HG02852 (cell line): ENCODE results near the gene CTXN3.
A peak's percentile ranks its signal among the peaks of the same experiment; 100 is the strongest.
"Not testable (repeated sequence)": the region's sequence is repeated elsewhere in the genome, so short reads cannot be mapped to it uniquely, and the experiment has no call there.

ENCODE experiments used
- ATAC-seq: cut with Tn5 transposase; IDR thresholded peaks from one replicate; pipeline ENCODE4 v1.9.1; 2021; ENCODE audit warnings: mild to moderate bottlenecking, moderate library complexity; ENCODE audit not compliant: unreplicated experiment

The CTXN3 gene

GRCh38 chr5:127650022-127650421 lies 1.1 kb downstream of the CTXN3 start:
- no peak for ATAC-seq

GRCh38 chr5:127650649-127651048 lies 1.8 kb downstream of the CTXN3 start:
- no peak for ATAC-seq

GRCh38 chr5:127652952-127653611 lies 4.2 kb downstream of the CTXN3 start:
- ATAC-seq: peak; percentile 82

GRCh38 chr5:127656825-127657224 lies 7.9 kb downstream of the CTXN3 start:
- no peak for ATAC-seq

GRCh38 chr5:127660047-127660733 lies 11.3 kb downstream of the CTXN3 start:
- no peak for ATAC-seq

- no peak for ATAC-seq
Measured at GRCh38 chr5:127664093-127664492, 15.2 kb downstream of the CTXN3 start.

- ATAC-seq: no peak
Measured at GRCh38 chr5:127665641-127666040, 16.8 kb downstream of the CTXN3 start.

GRCh38 chr5:127666043-127666716 lies 17.3 kb downstream of the CTXN3 start:
- ATAC-seq: no peak

GRCh38 chr5:127667926-127668325 lies 19.0 kb downstream of the CTXN3 start:
- ATAC-seq: no peak

GRCh38 chr5:127671218-127671617 lies 22.3 kb downstream of the CTXN3 start:
- no peak for ATAC-seq

- ATAC-seq: no peak
Measured at GRCh38 chr5:127673117-127673800, 24.4 kb downstream of the CTXN3 start.

GRCh38 chr5:127676951-127677350 lies 28.1 kb downstream of the CTXN3 start:
- not testable (repeated sequence) for ATAC-seq

- ATAC-seq: not testable (repeated sequence)
Measured at GRCh38 chr5:127679691-127680330, 30.9 kb downstream of the CTXN3 start.

GRCh38 chr5:127680595-127680994 lies 31.7 kb downstream of the CTXN3 start:
- ATAC-seq: no peak

- no peak for ATAC-seq
Measured at GRCh38 chr5:127683008-127683407, 34.1 kb downstream of the CTXN3 start.

GRCh38 chr5:127684726-127685467 lies 36.0 kb downstream of the CTXN3 start:
- ATAC-seq: no peak

- no peak for ATAC-seq
Measured at GRCh38 chr5:127685662-127686061, 36.8 kb downstream of the CTXN3 start.

GRCh38 chr5:127686424-127686823 lies 37.5 kb downstream of the CTXN3 start:
- ATAC-seq: no peak

- no peak for ATAC-seq
Measured at GRCh38 chr5:127694518-127695171, 45.8 kb downstream of the CTXN3 start.

GRCh38 chr5:127695346-127695745 lies 46.5 kb downstream of the CTXN3 start:
- ATAC-seq: no peak
